ENCODE data around the gene MIF4GD.

- no peak for TF ChIP-seq POU2F2 (IDR thresholded peaks at IDR 0.05; ENCODE audit: low read depth, low read length)
- TF ChIP-seq POLR2AphosphoS5 (IDR thresholded peaks at IDR 0.05; ENCODE audit: low read depth, low read length): no peak
- no peak for TF ChIP-seq POLR2A (IDR thresholded peaks at IDR 0.05; ENCODE audit: low read depth, low read length)
- TF ChIP-seq TAF1 (IDR thresholded peaks at IDR 0.05; ENCODE audit: low read depth, low read length): no peak
- no peak for TF ChIP-seq SPI1 (IDR thresholded peaks at IDR 0.05; ENCODE audit: low read depth, low read length)
- TF ChIP-seq PAX5 (IDR thresholded peaks at IDR 0.05; ENCODE audit: insufficient read depth, low read length, severe bottlenecking): no peak
These were observed 38.0 kb upstream of the MIF4GD start for GRCh38 chr17:75308732-75309629.
